NT2/D1 (cell line): ENCODE results near the gene AURKAIP1.

ENCODE experiments used
- SUZ12 ChIP-seq: IDR thresholded peaks from 2 replicates; pipeline ENCODE4 v1.6.1; 2011; ENCODE audit not compliant: insufficient read length, insufficient read depth; ENCODE audit errors: extremely low read depth
- ZNF274 ChIP-seq: IDR thresholded peaks from 2 replicates; pipeline ENCODE4 v1.6.1; 2011; ENCODE audit warnings: mild to moderate bottlenecking, low read depth, low read length

- TF ChIP-seq SUZ12 = no peak
- no peak for TF ChIP-seq ZNF274
Observed at GRCh38 chr1:1399187-1399871, 24.3 kb upstream of the AURKAIP1 start, which contains the start of gene CCNL2.
